Activated CD8-positive, alpha-beta memory T cell treated with anti-CD3 and anti-CD28 coated beads for 36 hours (primary cell): ENCODE results near the gene CDKAL1. TPM values are rescaled to one million over a fixed set of nuclear protein-coding genes. Genes with fewer than 3 reads are reported as not detected.
"Not testable (repeated sequence)": the region's sequence is repeated elsewhere in the genome, so short reads cannot be mapped to it uniquely, and the experiment has no call there.

Experiments
- CTCF ChIA-PET: fragments of 350-600 bp; sonication (Branson Sonifier 250); formaldehyde crosslinking; loops from one replicate; lab custom pipeline; 2021; ENCODE audit warnings: antibody characterized with exemption; lab: Charles Lee
- POLR2A ChIA-PET: fragments of 350-600 bp; sonication (Branson Sonifier 250); formaldehyde crosslinking; loops from one replicate; lab custom pipeline; 2021; ENCODE audit warnings: antibody characterized with exemption; lab: Charles Lee
- total RNA-seq, 2 experiments: library from RNA; stranded (reverse); gene quantifications; one replicate each; pipeline ENCODE4 v1.2.3, GENCODE V29; 2021

Gene CDKAL1
- total RNA-seq, 2 experiments from 2014 or later = 26.2 to 27.5 TPM

- CTCF ChIA-PET = no interaction called here
- POLR2A ChIA-PET = no interaction called here
Measured at GRCh38 chr6:20623761-20624160, 89.5 kb downstream of the CDKAL1 start.

GRCh38 chr6:20626165-20626564 lies 91.9 kb downstream of the CDKAL1 start:
- POLR2A ChIA-PET = no interaction called here
- CTCF ChIA-PET = no interaction called here

DNA sequence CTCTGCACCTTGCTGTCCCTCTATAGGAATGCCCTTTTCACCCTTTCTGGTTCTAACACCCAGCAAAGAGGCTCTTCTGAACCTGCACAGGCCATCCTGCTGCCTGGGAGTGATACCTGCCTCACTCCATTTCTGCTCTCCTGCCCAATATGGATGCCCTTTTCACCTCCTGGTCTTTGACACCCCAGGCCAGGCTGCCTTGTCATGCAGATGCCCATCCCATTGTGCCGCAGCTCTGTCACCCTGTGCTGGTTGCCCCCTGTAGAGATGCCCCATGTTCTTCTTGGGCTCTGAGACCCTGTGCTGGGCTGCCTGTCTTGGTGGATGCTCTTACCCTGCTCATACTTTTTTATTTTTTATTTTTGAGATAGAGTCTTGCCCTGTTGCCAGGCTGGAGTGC lies 95.3 kb downstream of the CDKAL1 start:
- CTCF ChIA-PET = no interaction called here

GRCh38 chr6:20630136-20630535 lies 95.9 kb downstream of the CDKAL1 start:
- POLR2A ChIA-PET = no interaction called here
- CTCF ChIA-PET = no interaction called here

More for the DNA sequence above, 95.3 kb downstream of the CDKAL1 start:
- POLR2A ChIA-PET = no interaction called here

DNA sequence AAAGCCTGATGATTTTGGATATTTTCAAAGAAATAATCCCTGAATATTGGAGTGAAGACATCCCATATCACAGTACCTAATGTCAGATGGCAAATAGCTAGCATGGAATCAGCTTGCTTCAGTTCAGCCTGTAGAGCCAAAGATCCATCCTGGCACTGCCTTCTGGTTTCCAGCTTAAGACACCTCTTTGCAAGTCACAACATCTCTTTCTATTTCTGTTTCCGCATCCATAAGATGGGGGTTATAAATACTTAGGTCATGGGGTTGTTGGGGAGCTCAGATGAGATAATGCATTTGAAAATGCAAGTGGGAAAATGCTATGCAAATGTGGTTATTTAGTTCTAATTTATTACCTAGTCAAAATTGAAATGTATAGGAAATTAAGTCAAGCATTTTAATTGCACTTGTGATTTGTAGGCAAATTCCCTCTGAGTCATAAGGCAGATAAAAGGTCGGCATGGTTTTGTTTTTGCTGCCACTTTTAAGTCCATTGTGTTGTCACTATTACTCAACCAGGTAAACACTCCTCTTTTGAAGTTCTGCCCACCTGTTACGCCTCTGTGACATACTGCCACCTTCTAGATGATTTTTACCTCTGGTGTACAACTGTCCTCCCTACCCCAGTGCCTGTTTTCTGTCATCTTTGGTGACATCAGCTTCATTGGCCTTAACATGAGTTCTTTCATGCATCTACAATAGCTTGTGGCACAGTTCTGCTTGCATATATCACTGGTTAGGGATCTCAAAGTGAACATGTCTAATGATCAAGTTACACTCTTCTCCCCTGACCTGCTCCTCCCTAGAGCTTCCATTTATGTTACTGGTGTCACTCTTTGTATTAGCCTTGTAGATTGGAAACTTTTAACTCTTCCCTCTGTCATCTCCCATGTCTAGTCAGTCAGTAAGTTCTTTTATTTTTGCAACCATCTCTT lies 96.6 kb downstream of the CDKAL1 start:
- POLR2A ChIA-PET = no interaction called here
- CTCF ChIA-PET = no interaction called here

GRCh38 chr6:20631549-20631924 lies 97.3 kb downstream of the CDKAL1 start:
- ChIA-PET CTCF (interaction anchor here (0.6 kb wide), 1 partner anchor 62 kb away, joined by 3 read pairs; no protein-coding TSS in a partner anchor), POLR2A (no interaction called here)

- CTCF ChIA-PET = no interaction called here
- POLR2A ChIA-PET = no interaction called here
Measured at GRCh38 chr6:20632696-20633095, 98.4 kb downstream of the CDKAL1 start.

- CTCF ChIA-PET = no interaction called here
- POLR2A ChIA-PET = no interaction called here
Measured at GRCh38 chr6:20633566-20634340, 99.5 kb downstream of the CDKAL1 start.

GRCh38 chr6:20639161-20639560 lies 104.9 kb downstream of the CDKAL1 start:
- POLR2A ChIA-PET = no interaction called here
- CTCF ChIA-PET = no interaction called here

DNA sequence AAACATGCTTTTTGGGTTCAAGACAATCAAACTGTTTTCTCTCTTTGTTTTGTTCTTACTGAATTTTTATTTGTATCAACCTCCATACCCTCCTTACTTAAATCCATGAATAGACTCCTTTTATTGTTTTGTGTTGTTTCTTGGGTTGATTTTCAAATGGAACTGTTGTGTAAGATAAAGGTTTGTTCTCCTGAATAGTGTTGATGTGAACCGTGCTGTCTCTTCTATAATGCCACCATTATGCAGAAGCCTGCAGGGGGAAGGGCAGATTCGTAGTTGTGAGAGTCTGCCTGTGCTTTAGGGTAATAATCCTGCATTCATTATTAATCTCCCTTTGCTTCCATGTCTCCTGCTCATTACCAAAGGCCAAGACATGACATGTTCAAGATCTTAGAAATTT lies 105.9 kb downstream of the CDKAL1 start:
- ChIA-PET POLR2A (no interaction called here), CTCF (no interaction called here)

GRCh38 chr6:20642441-20642840 lies 108.2 kb downstream of the CDKAL1 start:
- ChIA-PET POLR2A (no interaction called here), CTCF (no interaction called here)

DNA sequence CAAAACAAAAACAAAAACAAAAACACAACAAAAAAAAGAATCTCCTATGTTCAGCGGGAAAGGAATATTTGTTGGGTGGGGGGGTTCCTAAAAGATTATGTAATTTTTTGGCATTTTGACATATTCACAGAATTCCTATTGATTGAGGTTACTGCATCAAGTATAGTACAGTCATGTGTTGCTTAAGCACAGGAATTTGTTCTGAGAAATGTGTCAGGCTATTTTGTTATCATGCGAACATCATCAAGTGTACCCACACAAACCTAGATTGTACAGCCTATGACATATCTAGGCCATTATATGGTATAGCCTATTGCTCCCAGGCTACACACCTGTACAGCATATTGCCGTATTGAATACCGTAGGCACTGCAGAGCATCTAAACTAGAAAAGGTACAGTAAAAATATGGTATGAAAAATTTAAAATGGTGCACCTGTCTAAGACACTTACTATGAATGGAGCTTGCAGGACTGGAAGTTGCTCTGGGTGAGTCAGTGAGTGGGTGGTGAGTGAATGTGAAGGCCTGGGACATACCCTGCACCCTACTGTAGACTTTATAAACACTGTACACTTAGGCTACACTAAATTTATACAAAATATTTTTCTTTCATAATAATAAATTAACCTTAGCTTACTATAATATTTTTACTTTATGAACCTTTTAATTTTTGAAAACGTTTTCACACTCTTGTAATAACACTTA lies 110.6 kb downstream of the CDKAL1 start:
- CTCF ChIA-PET = no interaction called here
- POLR2A ChIA-PET = no interaction called here

- POLR2A ChIA-PET, CTCF ChIA-PET: not testable (repeated sequence)
Measured at GRCh38 chr6:20645572-20645971, 111.3 kb downstream of the CDKAL1 start.

- ChIA-PET POLR2A (no interaction called here), CTCF (no interaction called here)
Measured at GRCh38 chr6:20647585-20647984, 113.3 kb downstream of the CDKAL1 start.

GRCh38 chr6:20649696-20650470 lies 115.6 kb downstream of the CDKAL1 start:
- POLR2A ChIA-PET, CTCF ChIA-PET: not testable (repeated sequence)

- POLR2A ChIA-PET = no interaction called here
Measured at GRCh38 chr6:20652299-20653084, 118.2 kb downstream of the CDKAL1 start.

DNA sequence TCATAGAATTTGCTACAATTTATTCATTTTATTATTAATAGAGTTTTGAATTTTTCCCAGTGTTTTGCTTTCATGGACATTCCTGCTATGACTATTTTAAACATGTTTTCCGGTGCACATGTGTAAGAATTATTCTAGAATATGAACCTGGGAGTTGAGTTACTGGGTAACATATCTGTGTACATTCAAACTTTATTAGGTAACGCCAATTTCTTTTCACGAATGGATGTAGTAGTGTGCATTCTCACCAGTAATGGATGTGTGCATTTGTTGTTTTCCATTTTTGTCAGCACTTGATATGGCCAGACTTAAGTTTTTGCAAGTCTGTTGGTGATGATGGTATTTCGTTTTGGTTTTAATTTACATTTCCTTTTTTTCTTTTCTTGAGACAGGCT lies 118.8 kb downstream of the CDKAL1 start:
- ChIA-PET CTCF (no interaction called here), POLR2A (no interaction called here)

More at GRCh38 chr6:20652299-20653084, 118.2 kb downstream of the CDKAL1 start:
- CTCF ChIA-PET = no interaction called here

GRCh38 chr6:20655317-20655716 lies 121.1 kb downstream of the CDKAL1 start:
- ChIA-PET POLR2A (no interaction called here), CTCF (no interaction called here)
